Psoas muscle (tissue), 8 donors: Measurements from ENCODE around the gene RAPGEF4. TPM values are rescaled to one million over a fixed set of nuclear protein-coding genes. Genes with fewer than 3 reads are reported as not detected.

ENCODE experiments used
- ATAC-seq, 4 donors: fragments of 200-7000 bp; cut with Tn5 transposase; one replicate each; pipeline ENCODE4 v1.9.1; 2020; ENCODE audit warnings: moderate library complexity in 3 of 4, mild to moderate bottlenecking in 2 of 4
- DNase-seq, 2 donors: peaks; one replicate each; pipeline ENCODE4 v3.0.0-alpha.2; 2020
- H3K27ac ChIP-seq: fragments of 200-600 bp; one replicate; pipeline ENCODE4 v1.8.0; 2022
- H3K27me3 ChIP-seq, 3 donors: fragments of 200-600 bp in 1 of 3; one replicate each; pipeline versions ENCODE4 v1.6.1 to v1.8.0; 2013 to 2022; ENCODE audit warnings: low read length in 2 of 3, mild to moderate bottlenecking in 2 of 3, moderate library complexity in 1 of 3; ENCODE audit not compliant: insufficient read depth in 3 of 3
- H3K36me3 ChIP-seq, 2 donors: fragments of 200-600 bp in 1 of 2; one replicate each; pipeline versions ENCODE4 v1.6.1 to v1.8.0; 2013 to 2022; ENCODE audit warnings: low read depth in 1 of 2, mild to moderate bottlenecking in 1 of 2, moderate library complexity in 1 of 2; ENCODE audit not compliant: insufficient read depth in 1 of 2
- H3K4me1 ChIP-seq: fragments of 200-600 bp; one replicate; pipeline ENCODE4 v1.8.0; 2022
- H3K4me3 ChIP-seq: fragments of 200-600 bp; one replicate; pipeline ENCODE4 v1.8.0; 2022; ENCODE audit warnings: mild to moderate bottlenecking
- H3K9me3 ChIP-seq: fragments of 200-600 bp; one replicate; pipeline ENCODE4 v1.8.0; 2022
- CTCF ChIP-seq: fragments of 200-600 bp; IDR thresholded peaks from one replicate; pipeline ENCODE4 v1.8.0; 2022; ENCODE audit warnings: antibody characterized with exemption
- WGBS, 3 donors: extraction: QIAGEN DNeasy Blood & Tissue Kit; methylation state at CpG; one replicate each; pipeline versions ENCODE4 v1.1.6 to v1.1.7; 2013; 5-methylcytosine and 5-hydroxymethylcytosine counted together
- intact Hi-C, 2 donors: fragments of 100-400 bp; cut with DNase I; formaldehyde crosslinking; loops; one replicate each; pipeline versions ENCODE4 v1.11.0 to v1.14.2; 2022
- polyA plus RNA-seq, 3 donors: library from polyadenylated mRNA; stranded (reverse); fragments of 200-250 nt; gene quantifications; one replicate each; pipeline ENCODE4 v1.2.3, GENCODE V29; 2013
- total RNA-seq, 4 donors: library from RNA; stranded (reverse); fragmentation: NEBNext Ultra II Directional in 2 of 4; extraction: Animal tissue kit (Norgen Biotek cat#: 25700) in 2 of 4; gene quantifications; one replicate each; pipeline versions ENCODE4 v1.2.1 to v1.2.4, GENCODE V29; 2021 to 2023
- donor health status: healthy with polysubstance abuse.
- donor health status: DM: no; HTN: no; CAD: no; lungs with moderate emphysema.
- donor health status: Bipolar disorder and iron deficiency.
- donor health status: healthy.
- donor health status: DM: yes; HTN: yes; CAD: no.
- donor health status: DM: no; HTN: no; CAD: no.
- donor health status: DM: no; HTN: no; CAD: no.
- donor health status: DM: yes; HTN: yes; CAD: no.

RAPGEF4 gene
- total and polyA plus RNA-seq, 7 donors = 0.61 to 2.0 (median 0.92) TPM

- Histone ChIP-seq H3K4me3 (no peak overlapping the region), H3K27me3 (no peaks in the 10 kb centered on the region), H3K36me3 (no peaks in the 10 kb centered on the region), H3K4me1 (no peaks in the 10 kb centered on the region), H3K27ac (peak overlapping the region; percentile 14), H3K9me3 (no peaks in the 10 kb centered on the region)
- TF ChIP-seq CTCF = no peak
- 22 to 41% (median 29%) methylated on average over 5 to 7 of the region's 7 CpGs for WGBS, 3 donors
- DNase-seq (no peak), ATAC-seq (peak; percentile 12 to 55 (median 34))
- intact Hi-C loops = loop anchor here (1.0 to 5.0 kb wide), 3 partner anchors 67 to 125 kb away; no protein-coding TSS in a partner anchor
Observed at GRCh38 chr2:172930871-172931255, 195.2 kb downstream of the RAPGEF4 start.

GRCh38 chr2:172931256-172931894 lies 195.7 kb downstream of the RAPGEF4 start:
- 23 to 35% (median 25%) methylated on average over 7 of the region's 7 CpGs for WGBS, 3 donors
- H3K36me3 ChIP-seq = no peaks in the 10 kb centered on the region
- peak overlapping the region; percentile 42 for H3K27ac ChIP-seq
- intact Hi-C loops = loop anchor here (1.0 to 5.0 kb wide), 2 partner anchors 67 to 69 kb away; no protein-coding TSS in a partner anchor
- no peaks in the 10 kb centered on the region for H3K4me1 ChIP-seq
- no peaks in the 10 kb centered on the region for H3K9me3 ChIP-seq
- DNase-seq (no peak), ATAC-seq (peak; percentile 45 to 67 (median 64))
- no peaks in the 10 kb centered on the region for H3K27me3 ChIP-seq
- peak overlapping the region; percentile 33 for H3K4me3 ChIP-seq
- no peak for TF ChIP-seq CTCF

GRCh38 chr2:172931918-172932520 lies 196.4 kb downstream of the RAPGEF4 start:
- TF ChIP-seq CTCF = peak; percentile 70
- Histone ChIP-seq H3K4me1 (no peaks in the 10 kb centered on the region), H3K27ac (no peak overlapping the region), H3K4me3 (peak overlapping the region; percentile 33), H3K36me3 (no peaks in the 10 kb centered on the region), H3K9me3 (no peaks in the 10 kb centered on the region), H3K27me3 (no peaks in the 10 kb centered on the region)
- ATAC-seq (peak; percentile 38 to 77 (median 49)), DNase-seq (peak; percentile 41 to 64)
- WGBS, 3 donors = 2% methylated on average over 8 of the region's 8 CpGs
- intact Hi-C loops = loop anchor here (1.0 to 5.0 kb wide), 3 partner anchors 68 to 125 kb away; no protein-coding TSS in a partner anchor

GRCh38 chr2:172937884-172938712 lies 202.5 kb downstream of the RAPGEF4 start:
- DNase-seq (no peak), ATAC-seq (no peak)
- WGBS, 3 donors = 81 to 85% (median 84%) methylated on average over 7 of the region's 7 CpGs
- no peaks in the 10 kb centered on the region for H3K4me1 ChIP-seq
- no peaks in the 10 kb centered on the region for H3K27me3 ChIP-seq
- H3K9me3 ChIP-seq = no peaks in the 10 kb centered on the region
- intact Hi-C loops = no loop called here
- H3K27ac ChIP-seq = no peak overlapping the region
- H3K36me3 ChIP-seq = no peaks in the 10 kb centered on the region
- no peak for TF ChIP-seq CTCF
- H3K4me3 ChIP-seq = no peak overlapping the region
